Kidney epithelial cell (primary cell): ENCODE measurements around the gene PROS1. TPM values are rescaled to one million over a fixed set of nuclear protein-coding genes. Genes with fewer than 3 reads are reported as not detected.
"Not testable (repeated sequence)": the region's sequence is repeated elsewhere in the genome, so short reads cannot be mapped to it uniquely, and the experiment has no call there.

ENCODE experiments used
- DNase-seq: peaks from one replicate; pipeline ENCODE4 v3.0.0-alpha.2; 2010; ENCODE audit warnings: low read depth
- H3K27me3 ChIP-seq: 2 replicates; pipeline ENCODE4 v1.6.0; 2011; ENCODE audit warnings: low read length; ENCODE audit not compliant: control insufficient read depth, insufficient read depth
- H3K36me3 ChIP-seq: 2 replicates; pipeline ENCODE4 v1.5.1; 2011; ENCODE audit warnings: low read length; ENCODE audit not compliant: control insufficient read depth, insufficient read depth
- H3K4me3 ChIP-seq: 2 replicates; pipeline ENCODE4 v1.5.1; 2011; ENCODE audit warnings: low read depth, mild to moderate bottlenecking, control low read depth, low read length
- CTCF ChIP-seq: IDR thresholded peaks from 2 replicates; pipeline ENCODE4 v1.5.1; 2011; ENCODE audit warnings: mild to moderate bottlenecking, moderate library complexity, low read length, control low read depth, inconsistent platforms; ENCODE audit not compliant: insufficient read depth, poor library complexity, severe bottlenecking
- total RNA-seq: library from RNA; depleted of rRNA; stranded (reverse); fragments of >200 nt; gene quantifications from 2 replicates; pipeline ENCODE4 v1.2.3, GENCODE V29; 2015

The PROS1 gene
- total RNA-seq, 1 donor from 2014 or later: 14.1 TPM

GRCh38 chr3:93969997-93970396 is 3.7 kb downstream of the PROS1 start:
- no peak for DNase-seq
- TF ChIP-seq CTCF: no peak
- H3K27me3 ChIP-seq: no peaks in the 10 kb centered on the region

GRCh38 chr3:93969443-93969842 is 4.3 kb downstream of the PROS1 start:
- TF ChIP-seq CTCF: no peak
- DNase-seq: peak; percentile 10

More at GRCh38 chr3:93969997-93970396, 3.7 kb downstream of the PROS1 start:
- no peak overlapping the region for H3K4me3 ChIP-seq
- H3K36me3 ChIP-seq: no peaks in the 10 kb centered on the region

GRCh38 chr3:93965106-93965505 is 8.6 kb downstream of the PROS1 start:
- not testable (repeated sequence) for H3K4me3 ChIP-seq, DNase-seq, H3K36me3 ChIP-seq, H3K27me3 ChIP-seq

More at GRCh38 chr3:93969443-93969842, 4.3 kb downstream of the PROS1 start:
- Histone ChIP-seq H3K36me3 (no peaks in the 10 kb centered on the region), H3K27me3 (no peaks in the 10 kb centered on the region), H3K4me3 (no peak overlapping the region)

GRCh38 chr3:93962798-93963197 is 10.9 kb downstream of the PROS1 start:
- Histone ChIP-seq H3K36me3 (no peaks in the 10 kb centered on the region), H3K27me3 (no peaks in the 10 kb centered on the region), H3K4me3 (no peak overlapping the region)
- DNase-seq: no peak
- TF ChIP-seq CTCF: no peak

GRCh38 chr3:93961489-93961888 is 12.2 kb downstream of the PROS1 start:
- Histone ChIP-seq H3K36me3 (no peaks in the 10 kb centered on the region), H3K4me3 (no peak overlapping the region), H3K27me3 (no peaks in the 10 kb centered on the region)
- no peak for DNase-seq
- no peak for TF ChIP-seq CTCF

- Histone ChIP-seq H3K27me3 (no peaks in the 10 kb centered on the region), H3K4me3 (no peak overlapping the region), H3K36me3 (no peaks in the 10 kb centered on the region)
- no peak for DNase-seq
- TF ChIP-seq CTCF: no peak
Observed at GRCh38 chr3:93961026-93961425, 12.7 kb downstream of the PROS1 start.

GRCh38 chr3:93949958-93950357 is 23.7 kb downstream of the PROS1 start:
- H3K27me3 ChIP-seq, DNase-seq, H3K4me3 ChIP-seq, H3K36me3 ChIP-seq: not testable (repeated sequence)

- not testable (repeated sequence) for H3K4me3 ChIP-seq, H3K36me3 ChIP-seq, H3K27me3 ChIP-seq, DNase-seq
Observed at GRCh38 chr3:93937485-93937884, 36.2 kb downstream of the PROS1 start.
